Thyroid gland (tissue), 4 donors: Measurements from ENCODE around the gene GOPC. TPM values are rescaled to one million over a fixed set of nuclear protein-coding genes. Genes with fewer than 3 reads are reported as not detected.
A peak's percentile ranks its signal among the peaks of the same experiment; 100 is the strongest.

Experiments used
- DNase-seq, 2 donors: peaks; one replicate each; pipeline ENCODE4 v3.0.0-alpha.2; 2019
- H3K27ac ChIP-seq, 3 donors: fragments of 200-600 bp; sonication (generic); 1 replicate in 2 of 3; 2 replicates in 1 of 3; pipeline ENCODE4 v1.5.1; 2016 to 2019; ENCODE audit warnings: mild to moderate bottlenecking in 1 of 3, moderate library complexity in 1 of 3
- H3K27me3 ChIP-seq: fragments of 200-600 bp; sonication (generic); one replicate; pipeline ENCODE4 v1.5.1; 2019
- H3K36me3 ChIP-seq, 2 donors: fragments of 200-600 bp; sonication (generic); one replicate each; pipeline ENCODE4 v1.5.1; 2016 to 2019
- H3K4me1 ChIP-seq, 2 donors: fragments of 200-600 bp; sonication (generic); one replicate each; pipeline ENCODE4 v1.5.1; 2017 to 2019
- H3K4me3 ChIP-seq, 3 donors: fragments of 200-600 bp; sonication (generic); replicated peaks in 1 of 3; 1 replicate in 2 of 3; 2 replicates in 1 of 3; pipeline ENCODE4 v1.5.1; 2016; ENCODE audit warnings: mild to moderate bottlenecking in 1 of 3
- H3K9me3 ChIP-seq: fragments of 200-600 bp; sonication (generic); one replicate; pipeline ENCODE4 v1.5.1; 2017
- CTCF ChIP-seq, 6 experiments: fragments of 200-600 bp in 3 of 6; fragments of 450-650 bp in 3 of 6; sonication (generic) in 3 of 6; IDR thresholded peaks; one replicate each; pipeline ENCODE4 v1.5.1; 2016 to 2019; ENCODE audit warnings: antibody characterized with exemption in 6 of 6, mild to moderate bottlenecking in 2 of 6, inconsistent platforms in 1 of 6, moderate library complexity in 1 of 6
- POLR2A ChIP-seq, 2 donors: fragments of 450-650 bp; IDR thresholded peaks; one replicate each; pipeline ENCODE4 v1.6.1; 2017; ENCODE audit warnings: antibody characterized with exemption in 2 of 2, mild to moderate bottlenecking in 2 of 2, moderate library complexity in 1 of 2
- WGBS, 2 donors: methylation state at CpG; one replicate each; pipeline ENCODE4 v1.1.5; 2017; 5-methylcytosine and 5-hydroxymethylcytosine counted together
- intact Hi-C: fragments of 100-400 bp; cut with DNase I; formaldehyde crosslinking; loops from one replicate; pipeline ENCODE4 v1.15.1; 2023
- total RNA-seq, 4 donors: library from RNA; depleted of rRNA; stranded (reverse); fragments of >200 nt; gene quantifications; one replicate each; pipeline ENCODE4 v1.2.3, GENCODE V29; 2016

The GOPC gene
- total RNA-seq, 4 donors from 2014 or later: 37.9 to 49.5 (median 41.7) TPM

DNA sequence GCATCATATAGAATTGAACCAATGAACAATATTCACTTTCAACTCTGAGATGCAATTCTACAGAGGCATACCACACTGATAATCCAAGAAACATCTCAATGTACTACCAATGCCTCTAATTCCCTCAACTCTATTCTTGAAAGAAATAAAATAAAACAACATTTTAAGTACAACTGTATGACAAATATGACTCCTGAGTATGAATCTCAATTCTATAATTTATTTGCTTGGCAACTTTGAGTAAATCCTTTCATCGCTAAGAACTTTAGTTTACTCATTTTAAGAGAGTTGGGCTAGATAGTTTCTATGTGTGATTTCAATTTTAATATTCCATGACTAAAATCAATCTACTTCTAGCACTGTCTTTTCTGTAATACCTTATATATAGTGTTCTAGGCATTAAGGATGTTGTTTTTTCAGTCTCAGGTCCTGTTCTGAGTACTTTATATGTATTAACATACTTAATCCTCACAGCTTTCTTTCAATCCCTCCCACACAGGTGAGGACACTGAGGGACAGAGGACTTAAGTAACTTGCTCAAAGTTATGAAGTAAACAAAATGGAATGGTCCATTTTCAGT, 33.4 kb downstream of the GOPC start:
- intact Hi-C loops: no loop called here
- Histone ChIP-seq H3K9me3 (no peaks in the 10 kb centered on the region), H3K27ac (no peak overlapping the region), H3K36me3 (peaks cover 12% of the 10 kb centered on the region in 2 donors), H3K4me3 (no peak overlapping the region), H3K4me1 (no peaks in the 10 kb centered on the region), H3K27me3 (no peaks in the 10 kb centered on the region)
- 0 to 6% methylated on average over 1 of the region's 1 CpG for WGBS, 2 donors
- TF ChIP-seq CTCF (IDR thresholded peaks at IDR 0.05) (no peak), POLR2A (IDR thresholded peaks at IDR 0.05) (no peak)
- no peak for DNase-seq

DNA sequence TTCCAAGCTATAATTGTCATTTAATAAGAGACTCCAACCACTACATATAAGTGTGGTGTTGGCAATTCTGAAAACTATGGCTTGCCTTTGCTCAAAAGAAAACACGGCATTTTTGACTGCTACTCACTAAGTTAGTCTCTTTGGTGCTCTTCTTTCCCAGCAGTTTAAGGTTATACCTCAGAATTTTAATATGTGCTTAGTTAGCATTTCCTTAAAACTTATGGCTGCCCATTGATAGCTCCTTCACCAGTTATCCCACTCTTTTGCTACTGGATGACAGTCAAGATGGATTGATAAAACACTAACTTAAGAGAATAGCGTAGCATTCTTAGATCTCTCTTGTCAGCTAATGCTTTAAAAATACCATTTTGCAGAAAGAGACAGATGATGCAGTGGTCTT, 34.1 kb downstream of the GOPC start:
- H3K4me1 ChIP-seq: no peaks in the 10 kb centered on the region
- intact Hi-C loops: no loop called here
- H3K9me3 ChIP-seq: no peaks in the 10 kb centered on the region
- no peak overlapping the region for H3K27ac ChIP-seq
- TF ChIP-seq POLR2A (IDR thresholded peaks at IDR 0.05) (no peak), CTCF (IDR thresholded peaks at IDR 0.05) (no peak)
- WGBS, 2 donors: 95 to 99% methylated on average over 2 of the region's 2 CpGs
- no peak overlapping the region for H3K4me3 ChIP-seq
- peaks cover 12% of the 10 kb centered on the region in 2 donors for H3K36me3 ChIP-seq
- DNase-seq: no peak
- H3K27me3 ChIP-seq: no peaks in the 10 kb centered on the region

DNA sequence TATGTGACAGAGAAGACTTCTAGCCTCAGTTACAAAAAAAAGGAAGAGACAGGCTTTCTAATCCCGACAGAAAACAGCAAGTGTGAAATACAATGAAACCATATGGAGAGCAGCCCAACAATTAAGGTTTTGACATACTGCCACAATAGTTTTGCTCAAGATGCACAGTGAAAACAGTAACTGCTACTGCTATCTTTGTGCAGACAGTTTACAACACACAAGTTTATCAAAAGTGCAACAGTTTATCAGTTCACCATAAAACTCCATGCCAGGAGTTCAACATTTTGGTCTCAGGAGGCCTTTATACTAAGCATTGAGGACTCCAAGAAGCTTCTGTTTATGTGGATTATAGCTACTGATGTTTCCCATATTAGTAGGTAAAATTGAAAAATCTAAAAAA, 37.6 kb downstream of the GOPC start:
- Histone ChIP-seq H3K4me3 (no peak overlapping the region), H3K9me3 (no peaks in the 10 kb centered on the region), H3K4me1 (peaks cover 0 to 11% of the 10 kb centered on the region in 2 donors), H3K27ac (no peak overlapping the region), H3K36me3 (peaks cover 10 to 12% of the 10 kb centered on the region in 2 donors), H3K27me3 (no peaks in the 10 kb centered on the region)
- intact Hi-C loops: no loop called here
- no peak for DNase-seq
- WGBS, 2 donors: 83 to 92% methylated on average over 1 of the region's 1 CpG
- TF ChIP-seq POLR2A (IDR thresholded peaks at IDR 0.05) (no peak), CTCF (IDR thresholded peaks at IDR 0.05) (no peak)

DNA sequence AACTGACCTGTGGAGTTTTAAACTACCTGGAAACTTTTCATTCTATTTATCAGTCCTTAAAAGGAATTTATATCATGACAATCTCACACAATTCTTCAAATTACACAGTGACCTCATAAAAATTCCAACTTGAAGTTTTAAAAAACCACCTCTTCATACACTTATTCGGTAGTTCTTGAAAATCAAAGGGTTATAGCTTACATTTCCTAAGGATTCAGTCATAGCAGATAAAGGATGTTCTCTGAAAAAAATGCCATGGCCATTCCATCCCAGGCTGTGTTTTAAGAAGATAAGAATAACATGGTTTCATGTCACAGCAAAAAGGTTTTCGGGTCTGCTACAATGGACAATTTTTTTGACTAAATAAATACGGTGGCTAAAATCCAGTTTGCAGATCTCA, 41.2 kb downstream of the GOPC start:
- intact Hi-C loops: no loop called here
- Histone ChIP-seq H3K4me3 (no peak overlapping the region), H3K4me1 (peaks cover 12 to 27% of the 10 kb centered on the region in 2 donors), H3K36me3 (peaks cover 0 to 2% of the 10 kb centered on the region in 2 donors), H3K27ac (peak overlapping the region in 2 of 3 donors; percentile 66 to 71), H3K9me3 (no peaks in the 10 kb centered on the region), H3K27me3 (no peaks in the 10 kb centered on the region)
- TF ChIP-seq CTCF (IDR thresholded peaks at IDR 0.05) (no peak), POLR2A (IDR thresholded peaks at IDR 0.05) (no peak)
- WGBS, 2 donors: 39 to 53% methylated on average over 3 of the region's 3 CpGs
- no peak for DNase-seq

DNA sequence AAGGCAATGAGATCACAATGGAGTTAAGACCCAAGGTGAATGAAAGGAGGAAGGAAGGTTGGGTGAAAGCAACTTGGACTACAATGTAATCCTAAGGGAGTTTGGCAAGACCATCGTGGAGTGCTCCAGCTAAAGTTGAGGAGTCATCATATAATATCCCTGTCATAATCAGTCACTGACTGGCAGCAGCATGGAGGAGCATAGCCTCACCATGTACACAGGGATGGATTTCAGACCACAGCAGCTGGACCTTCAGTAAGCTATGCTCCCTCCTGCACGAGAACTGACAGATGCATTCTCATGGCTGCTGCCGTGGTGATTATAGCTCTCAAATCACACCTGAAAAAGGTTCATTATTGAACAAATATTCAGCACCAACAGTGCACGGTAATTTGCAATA, 43.0 kb downstream of the GOPC start:
- DNase-seq: no peak
- no peaks in the 10 kb centered on the region for H3K36me3 ChIP-seq
- WGBS, 2 donors: 85 to 87% methylated on average over 4 of the region's 4 CpGs
- TF ChIP-seq POLR2A (IDR thresholded peaks at IDR 0.05): no peak
- TF ChIP-seq CTCF (IDR thresholded peaks at IDR 0.05): no peak
- H3K27me3 ChIP-seq: no peaks in the 10 kb centered on the region
- intact Hi-C loops: loop anchor here (10.0 kb wide), 1 partner anchor 74 kb away; the partner anchor contains the start of gene DCBLD1
- peaks cover 12 to 27% of the 10 kb centered on the region in 2 donors for H3K4me1 ChIP-seq
- H3K9me3 ChIP-seq: no peaks in the 10 kb centered on the region
- peak overlapping the region in 2 of 3 donors; percentile 37 to 79 for H3K27ac ChIP-seq
- no peak overlapping the region for H3K4me3 ChIP-seq
